Esophagus squamous epithelium (tissue), 5 donors: ENCODE measurements around the gene TSPAN18. TPM values are rescaled to one million over a fixed set of nuclear protein-coding genes. Genes with fewer than 3 reads are reported as not detected.

Source experiments
- DNase-seq: peaks from one replicate; lab custom pipeline; 2025; lab: John Stamatoyannopoulos, UW
- H3K27ac ChIP-seq, 4 donors: fragments of 200-600 bp; sonication (generic); one replicate each; pipeline ENCODE4 v1.5.1; 2016 to 2019; ENCODE audit warnings: mild to moderate bottlenecking in 1 of 4
- H3K27me3 ChIP-seq, 4 donors: fragments of 200-600 bp; sonication (generic); 1 replicate in 3 of 4; 2 replicates in 1 of 4; pipeline versions ENCODE4 v1.5.1 to v1.6.0; 2017 to 2021; ENCODE audit warnings: antibody characterized with exemption in 1 of 4
- H3K36me3 ChIP-seq, 3 donors: fragments of 200-600 bp; sonication (generic); one replicate each; pipeline ENCODE4 v1.5.1; 2016 to 2019
- H3K4me1 ChIP-seq, 3 donors: fragments of 200-600 bp; sonication (generic); one replicate each; pipeline ENCODE4 v1.5.1; 2017 to 2019
- H3K4me3 ChIP-seq, 4 donors: fragments of 200-600 bp; sonication (generic); 1 replicate in 3 of 4; 2 replicates in 1 of 4; pipeline ENCODE4 v1.5.1; 2016 to 2019; ENCODE audit warnings: mild to moderate bottlenecking in 2 of 4, moderate library complexity in 1 of 4
- H3K9me3 ChIP-seq, 3 donors: fragments of 200-600 bp; sonication (generic); one replicate each; pipeline ENCODE4 v1.5.1; 2016 to 2019
- POLR2A ChIP-seq, 4 donors: fragments of 450-650 bp; IDR thresholded peaks; one replicate each; pipeline ENCODE4 v1.6.1; 2017; ENCODE audit warnings: antibody characterized with exemption in 4 of 4, mild to moderate bottlenecking in 4 of 4, moderate library complexity in 3 of 4
- WGBS, 2 donors: methylation state at CpG; one replicate each; pipeline ENCODE4 v1.1.5; 2018; 5-methylcytosine and 5-hydroxymethylcytosine counted together
- intact Hi-C: fragments of 100-400 bp; cut with DNase I; formaldehyde crosslinking; loops from one replicate; pipeline ENCODE4 v1.15.0; 2022
- total RNA-seq, 4 donors: library from RNA; depleted of rRNA; stranded (reverse); fragments of >200 nt; gene quantifications; one replicate each; pipeline ENCODE4 v1.1.0, GENCODE V29; 2016
- TF ChIP-seq, protein P1 (sequence below), 6 experiments: fragments of 450-650 bp in 4 of 6; fragments of 200-600 bp in 2 of 6; sonication (generic) in 2 of 6; IDR thresholded peaks; one replicate each; pipeline ENCODE4 v1.5.1; 2016 to 2019; ENCODE audit warnings: antibody characterized with exemption in 6 of 6, mild to moderate bottlenecking in 4 of 6, moderate library complexity in 4 of 6
- donor health status: DM: yes; HTN: yes; CAD: no.

The TSPAN18 gene
- total RNA-seq, 4 donors from 2014 or later: 0.80 to 4.4 (median 2.0) TPM

DNA sequence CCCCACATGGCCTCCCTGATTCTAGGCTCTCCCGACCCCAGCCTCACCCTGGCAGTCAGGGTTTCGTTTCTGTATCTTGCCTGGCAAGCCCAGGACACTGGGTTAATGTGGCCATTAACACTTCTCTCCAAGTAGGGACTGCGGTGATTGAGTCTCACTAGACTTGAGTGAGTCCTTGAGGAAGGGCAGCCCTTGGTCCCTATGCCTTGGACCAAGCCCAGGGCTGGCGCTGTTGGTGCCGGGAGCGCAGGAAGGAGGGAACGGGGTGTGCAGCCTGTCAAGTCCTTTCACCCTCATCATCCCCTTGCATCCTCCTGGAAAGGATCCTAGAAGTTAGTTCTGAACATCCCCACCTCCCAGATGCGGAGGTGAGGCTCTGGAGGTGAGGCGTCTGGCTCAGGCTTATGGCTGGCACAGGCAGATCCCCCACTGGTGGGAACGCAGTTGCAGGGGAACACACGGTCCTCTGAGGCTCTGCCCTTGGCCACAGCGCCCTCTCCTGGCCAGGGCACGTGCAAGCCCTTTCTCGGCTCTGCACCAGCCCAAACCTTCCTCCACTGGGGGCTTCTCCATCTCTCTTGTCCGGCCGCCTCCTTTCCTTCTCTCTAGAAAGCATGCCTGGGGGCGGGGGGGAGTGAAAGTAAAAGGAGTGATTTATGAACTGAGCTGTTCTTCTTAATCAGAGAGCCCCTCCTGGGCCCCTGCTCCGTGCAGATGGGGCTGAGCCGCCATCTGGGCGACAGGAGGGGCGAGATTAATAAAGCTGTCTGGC lies 167.3 kb downstream of the TSPAN18 start:
- no peaks in the 10 kb centered on the region for H3K9me3 ChIP-seq
- intact Hi-C loops: loop anchor here (5.0 kb wide), 1 partner anchor 167 kb away; the partner anchor contains the start of gene TSPAN18
- H3K36me3 ChIP-seq: no peaks in the 10 kb centered on the region
- peaks cover 0 to 18% (median 0%) of the 10 kb centered on the region in 4 donors for H3K27me3 ChIP-seq
- TF ChIP-seq, protein P1, sequence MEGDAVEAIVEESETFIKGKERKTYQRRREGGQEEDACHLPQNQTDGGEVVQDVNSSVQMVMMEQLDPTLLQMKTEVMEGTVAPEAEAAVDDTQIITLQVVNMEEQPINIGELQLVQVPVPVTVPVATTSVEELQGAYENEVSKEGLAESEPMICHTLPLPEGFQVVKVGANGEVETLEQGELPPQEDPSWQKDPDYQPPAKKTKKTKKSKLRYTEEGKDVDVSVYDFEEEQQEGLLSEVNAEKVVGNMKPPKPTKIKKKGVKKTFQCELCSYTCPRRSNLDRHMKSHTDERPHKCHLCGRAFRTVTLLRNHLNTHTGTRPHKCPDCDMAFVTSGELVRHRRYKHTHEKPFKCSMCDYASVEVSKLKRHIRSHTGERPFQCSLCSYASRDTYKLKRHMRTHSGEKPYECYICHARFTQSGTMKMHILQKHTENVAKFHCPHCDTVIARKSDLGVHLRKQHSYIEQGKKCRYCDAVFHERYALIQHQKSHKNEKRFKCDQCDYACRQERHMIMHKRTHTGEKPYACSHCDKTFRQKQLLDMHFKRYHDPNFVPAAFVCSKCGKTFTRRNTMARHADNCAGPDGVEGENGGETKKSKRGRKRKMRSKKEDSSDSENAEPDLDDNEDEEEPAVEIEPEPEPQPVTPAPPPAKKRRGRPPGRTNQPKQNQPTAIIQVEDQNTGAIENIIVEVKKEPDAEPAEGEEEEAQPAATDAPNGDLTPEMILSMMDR (IDR thresholded peaks at IDR 0.05): peak; percentile 38 to 77 (median 76)
- TF ChIP-seq POLR2A (IDR thresholded peaks at IDR 0.05): no peak
- DNase-seq: no peak
- peaks cover 0 to 21% (median 11%) of the 10 kb centered on the region in 3 donors for H3K4me1 ChIP-seq
- H3K27ac ChIP-seq: peak overlapping the region; percentile 31 to 82 (median 70)
- H3K4me3 ChIP-seq: no peak overlapping the region
- 24 to 54% methylated on average over 5 to 10 of the region's 21 CpGs for WGBS, 2 donors

DNA sequence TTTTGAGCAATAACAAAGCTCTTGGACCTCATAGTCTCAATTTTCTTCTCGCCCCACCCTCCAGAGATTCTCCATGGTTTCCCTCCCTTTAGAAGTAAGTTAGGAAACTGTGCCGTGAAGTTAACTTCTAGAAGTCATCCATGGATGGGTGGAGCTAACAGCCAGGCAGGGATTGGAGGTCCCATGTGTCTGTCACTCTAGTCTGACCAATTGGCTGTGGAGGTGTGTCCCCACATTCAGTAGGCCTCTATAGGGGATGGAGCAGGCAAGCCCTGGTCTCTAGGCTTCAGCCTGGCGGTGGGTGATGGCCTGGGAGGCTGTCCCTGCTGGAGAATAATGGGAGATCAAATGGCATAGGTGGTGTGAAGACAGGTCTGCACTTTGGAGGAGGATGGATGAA lies 173.2 kb downstream of the TSPAN18 start:
- no peak overlapping the region for H3K27ac ChIP-seq
- DNase-seq: no peak
- H3K4me1 ChIP-seq: no peaks in the 10 kb centered on the region
- peaks cover 0 to 10% (median 0%) of the 10 kb centered on the region in 4 donors for H3K27me3 ChIP-seq
- no peak for TF ChIP-seq POLR2A (IDR thresholded peaks at IDR 0.05)
- TF ChIP-seq, protein P1 (IDR thresholded peaks at IDR 0.05): no peak
- H3K9me3 ChIP-seq: no peaks in the 10 kb centered on the region
- intact Hi-C loops: no loop called here
- no peaks in the 10 kb centered on the region for H3K36me3 ChIP-seq
- WGBS, 2 donors: 65 to 72% methylated on average over 2 to 3 of the region's 3 CpGs
- no peak overlapping the region for H3K4me3 ChIP-seq

DNA sequence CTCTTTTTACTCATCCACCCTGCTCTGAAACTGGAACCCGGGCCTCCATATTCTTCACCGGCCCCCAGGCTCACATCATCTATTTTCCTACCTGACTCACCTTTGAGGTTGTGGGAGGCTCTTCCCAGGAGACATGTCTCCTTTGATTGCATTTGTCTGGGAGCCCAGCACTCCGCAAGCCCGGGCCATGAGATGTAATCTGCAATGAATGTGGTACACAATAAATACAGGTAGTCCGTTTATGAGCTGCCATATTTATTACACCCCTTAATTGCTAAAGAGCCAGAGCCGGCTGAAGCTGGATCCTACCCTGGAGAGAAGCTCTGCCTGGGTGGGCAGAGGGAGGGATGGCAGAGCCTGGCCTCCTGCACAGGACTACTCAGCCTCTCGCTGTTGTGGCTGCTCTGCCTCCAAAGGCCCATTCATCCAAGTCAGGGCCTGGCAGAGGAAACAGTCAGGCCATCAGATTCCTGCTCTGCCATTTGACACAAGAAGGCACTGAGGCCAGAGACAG lies 174.4 kb downstream of the TSPAN18 start:
- Histone ChIP-seq H3K27me3 (peaks cover 0 to 1% (median 0%) of the 10 kb centered on the region in 4 donors), H3K4me3 (no peak overlapping the region), H3K36me3 (no peaks in the 10 kb centered on the region), H3K27ac (no peak overlapping the region), H3K9me3 (no peaks in the 10 kb centered on the region), H3K4me1 (no peaks in the 10 kb centered on the region)
- no peak for TF ChIP-seq POLR2A (IDR thresholded peaks at IDR 0.05)
- TF ChIP-seq, protein P1 (IDR thresholded peaks at IDR 0.05): no peak
- DNase-seq: no peak
- 66 to 67% methylated on average over 4 to 6 of the region's 7 CpGs for WGBS, 2 donors
- intact Hi-C loops: no loop called here

DNA sequence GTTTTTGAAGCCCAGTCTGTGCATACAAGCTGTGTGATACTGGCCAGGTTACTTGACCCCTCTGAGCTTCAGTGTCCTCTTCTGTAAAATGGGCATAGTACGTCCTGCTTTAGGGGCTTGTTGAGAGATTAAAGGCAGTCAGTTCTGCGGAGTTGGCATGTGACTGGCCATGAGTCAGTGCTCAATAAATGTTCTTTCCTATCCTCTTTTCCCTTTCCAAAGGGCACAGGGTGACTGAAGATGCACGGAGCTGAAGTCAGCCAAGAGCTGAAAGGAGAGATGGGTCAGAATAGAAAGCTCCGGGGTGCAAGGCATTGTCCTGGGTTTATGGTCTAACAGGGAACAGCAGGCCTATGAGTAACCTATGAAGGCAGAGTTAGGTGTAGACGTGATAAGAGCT lies 175.0 kb downstream of the TSPAN18 start:
- Histone ChIP-seq H3K27me3 (peaks cover 0 to 5% (median 0%) of the 10 kb centered on the region in 4 donors), H3K9me3 (no peaks in the 10 kb centered on the region), H3K4me1 (no peaks in the 10 kb centered on the region), H3K4me3 (no peak overlapping the region), H3K36me3 (no peaks in the 10 kb centered on the region), H3K27ac (no peak overlapping the region)
- no peak for TF ChIP-seq POLR2A (IDR thresholded peaks at IDR 0.05)
- DNase-seq: no peak
- WGBS, 2 donors: 81 to 82% methylated on average over 5 of the region's 5 CpGs
- intact Hi-C loops: no loop called here

DNA sequence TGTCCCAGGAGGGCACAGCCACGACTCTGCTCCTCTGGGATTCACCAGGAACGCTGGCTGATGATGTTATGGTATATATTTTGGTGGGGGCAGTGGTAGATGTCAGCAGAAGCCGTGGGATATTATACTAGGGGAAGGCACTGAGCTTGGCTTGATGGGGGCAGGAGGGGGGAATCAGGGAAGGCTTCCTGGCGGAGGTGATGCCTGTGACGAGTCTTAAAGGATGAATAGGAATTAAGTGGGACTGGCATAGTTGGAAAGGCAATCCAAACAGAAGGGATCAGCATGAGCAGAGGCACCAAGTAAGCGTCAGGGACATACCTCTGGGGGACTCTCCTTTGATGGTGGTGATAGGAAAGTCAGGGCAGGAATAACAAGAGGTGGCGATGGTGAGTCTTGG lies 176.3 kb downstream of the TSPAN18 start:
- no peak overlapping the region for H3K27ac ChIP-seq
- H3K36me3 ChIP-seq: no peaks in the 10 kb centered on the region
- H3K27me3 ChIP-seq: peaks cover 0 to 5% (median 0%) of the 10 kb centered on the region in 4 donors
- intact Hi-C loops: no loop called here
- H3K4me1 ChIP-seq: no peaks in the 10 kb centered on the region
- TF ChIP-seq, protein P1 (IDR thresholded peaks at IDR 0.05): no peak
- no peak for TF ChIP-seq POLR2A (IDR thresholded peaks at IDR 0.05)
- no peaks in the 10 kb centered on the region for H3K9me3 ChIP-seq
- no peak overlapping the region for H3K4me3 ChIP-seq
- no peak for DNase-seq
- 71 to 75% methylated on average over 7 of the region's 7 CpGs for WGBS, 2 donors
